ENCODE data around the gene RPN2. TPM values are rescaled to one million over a fixed set of nuclear protein-coding genes. Genes with fewer than 3 reads are reported as not detected.
"Not testable (repeated sequence)": the region's sequence is repeated elsewhere in the genome, so short reads cannot be mapped to it uniquely, and the experiment has no call there.

Gene RPN2
- 100 to 1,000 TPM; 308 to 321 (median 316) TPM for polyA plus RNA-seq (ENCODE audit: insufficient read length in 4 of 4)

GRCh38 chr20:37178839-37179682 is at the start of gene RPN2, which contains the start of gene MROH8:
TSS of gene RPN2 (plus strand) at chr20:37179330. CDS start at chr20:37179357, 27 bp downstream.
TSS of gene MROH8 (minus strand) at chr20:37179548.
- peak; percentile 94 to 96 (median 94) for DNase-seq (ENCODE audit: low read depth in 4 of 4, low spot score in 3 of 4)

GRCh38 chr20:37131486-37131885 is 47.6 kb upstream of the RPN2 start:
- no peak for DNase-seq (ENCODE audit: low read depth in 4 of 4, low spot score in 3 of 4)

- DNase-seq (ENCODE audit: low read depth in 4 of 4, low spot score in 3 of 4) = no peak
Observed at GRCh38 chr20:37133952-37134351, 45.2 kb upstream of the RPN2 start.

GRCh38 chr20:37137547-37137946 is 41.6 kb upstream of the RPN2 start:
- no peak for DNase-seq (ENCODE audit: low read depth in 4 of 4, low spot score in 3 of 4)

GRCh38 chr20:37142708-37143107 is 36.4 kb upstream of the RPN2 start:
- DNase-seq (ENCODE audit: low read depth in 4 of 4, low spot score in 3 of 4) = no peak

- no peak for DNase-seq (ENCODE audit: low read depth in 4 of 4, low spot score in 3 of 4)
Observed at GRCh38 chr20:37144856-37145404, 34.2 kb upstream of the RPN2 start.

GRCh38 chr20:37147250-37147649 is 31.9 kb upstream of the RPN2 start:
- DNase-seq (ENCODE audit: low read depth in 4 of 4, low spot score in 3 of 4) = no peak

- not testable (repeated sequence) for DNase-seq (ENCODE audit: low read depth in 4 of 4, low spot score in 3 of 4)
Observed at GRCh38 chr20:37150864-37151263, 28.3 kb upstream of the RPN2 start.

- no peak for DNase-seq (ENCODE audit: low read depth in 4 of 4, low spot score in 3 of 4)
Observed at GRCh38 chr20:37151529-37151928, 27.6 kb upstream of the RPN2 start.

GRCh38 chr20:37152284-37152683 is 26.8 kb upstream of the RPN2 start:
- DNase-seq (ENCODE audit: low read depth in 4 of 4, low spot score in 3 of 4) = no peak

GRCh38 chr20:37154684-37155298 is 24.3 kb upstream of the RPN2 start:
- no peak for DNase-seq (ENCODE audit: low read depth in 4 of 4, low spot score in 3 of 4)

- no peak for DNase-seq (ENCODE audit: low read depth in 4 of 4, low spot score in 3 of 4)
Observed at GRCh38 chr20:37155987-37156386, 23.1 kb upstream of the RPN2 start.

GRCh38 chr20:37158248-37158647 is 20.9 kb upstream of the RPN2 start:
- no peak for DNase-seq (ENCODE audit: low read depth in 4 of 4, low spot score in 3 of 4)

GRCh38 chr20:37160683-37161082 is 18.4 kb upstream of the RPN2 start:
- DNase-seq (ENCODE audit: low read depth in 4 of 4, low spot score in 3 of 4) = no peak

- DNase-seq (ENCODE audit: low read depth in 4 of 4, low spot score in 3 of 4) = no peak
Observed at GRCh38 chr20:37161830-37162549, 17.1 kb upstream of the RPN2 start.

- DNase-seq (ENCODE audit: low read depth in 4 of 4, low spot score in 3 of 4) = no peak
Observed at GRCh38 chr20:37162646-37163045, 16.5 kb upstream of the RPN2 start.

GRCh38 chr20:37163832-37164554 is 15.1 kb upstream of the RPN2 start:
- no peak for DNase-seq (ENCODE audit: low read depth in 4 of 4, low spot score in 3 of 4)

- no peak for DNase-seq (ENCODE audit: low read depth in 4 of 4, low spot score in 3 of 4)
Observed at GRCh38 chr20:37165031-37165430, 14.1 kb upstream of the RPN2 start.

GRCh38 chr20:37166867-37167266 is 12.3 kb upstream of the RPN2 start:
- DNase-seq (ENCODE audit: low read depth in 4 of 4, low spot score in 3 of 4) = no peak

- no peak for DNase-seq (ENCODE audit: low read depth in 4 of 4, low spot score in 3 of 4)
Observed at GRCh38 chr20:37172836-37173235, 6.3 kb upstream of the RPN2 start.

Measured in right renal pelvis (tissue), 4 donors.